GM19238 (cell line): Measurements from ENCODE around the gene DNAJB6.

Experiments
- DNase-seq: peaks from one replicate; pipeline ENCODE4 v3.0.0; 2011; ENCODE audit warnings: low spot score; ENCODE audit not compliant: insufficient read length

Gene DNAJB6

GRCh38 chr7:157394246-157395191, 57.7 kb downstream of the DNAJB6 start:
- DNase-seq = no peak

GRCh38 chr7:157395206-157395605, 58.4 kb downstream of the DNAJB6 start:
- DNase-seq = no peak

GRCh38 chr7:157396316-157397035, 59.7 kb downstream of the DNAJB6 start:
- DNase-seq = no peak

- DNase-seq = no peak
These were observed 60.4 kb downstream of the DNAJB6 start for GRCh38 chr7:157397036-157397720.

- no peak for DNase-seq
These were observed 61.2 kb downstream of the DNAJB6 start for GRCh38 chr7:157397731-157398691.

- DNase-seq = no peak
These were observed 62.4 kb downstream of the DNAJB6 start for GRCh38 chr7:157399086-157399687.

- no peak for DNase-seq
These were observed 63.5 kb downstream of the DNAJB6 start for GRCh38 chr7:157400171-157400860.

GRCh38 chr7:157401567-157402387, 65.0 kb downstream of the DNAJB6 start:
- DNase-seq = no peak

GRCh38 chr7:157402388-157402703, 65.5 kb downstream of the DNAJB6 start:
- no peak for DNase-seq

- DNase-seq = no peak
These were observed 66.2 kb downstream of the DNAJB6 start for GRCh38 chr7:157402911-157403534.

- DNase-seq = no peak
These were observed 67.0 kb downstream of the DNAJB6 start for GRCh38 chr7:157403646-157404401.

GRCh38 chr7:157404845-157405481, 68.2 kb downstream of the DNAJB6 start:
- no peak for DNase-seq

GRCh38 chr7:157405501-157405900, 68.7 kb downstream of the DNAJB6 start:
- no peak for DNase-seq

- no peak for DNase-seq
These were observed 69.4 kb downstream of the DNAJB6 start for GRCh38 chr7:157405914-157406810.

- DNase-seq = no peak
These were observed 70.2 kb downstream of the DNAJB6 start for GRCh38 chr7:157406971-157407370.

- no peak for DNase-seq
These were observed 70.9 kb downstream of the DNAJB6 start for GRCh38 chr7:157407512-157408257.
